Keratinocyte (primary cell): ENCODE measurements around the gene UBXN6. TPM values are rescaled to one million over a fixed set of nuclear protein-coding genes. Genes with fewer than 3 reads are reported as not detected.

ENCODE experiments used
- DNase-seq: peaks from one replicate; pipeline ENCODE4 v3.0.0-alpha.2; 2011; ENCODE audit warnings: low read depth, missing footprints, low spot score
- FAIRE-seq: peaks from 2 replicates; lab custom pipeline; 2011; peaks lifted over from hg19 to GRCh38; lab: Jason Lieb, UNC
- H2AFZ ChIP-seq: 2 replicates; pipeline ENCODE4 v1.6.0; 2012; ENCODE audit warnings: low read length, control low read depth, inconsistent platforms; ENCODE audit not compliant: control insufficient read depth
- H3K27ac ChIP-seq: 2 replicates; pipeline ENCODE4 v1.5.1; 2011; ENCODE audit warnings: low read length; ENCODE audit not compliant: control insufficient read depth, insufficient read depth
- H3K27me3 ChIP-seq: 3 replicates; pipeline ENCODE4 v1.6.0; 2011; ENCODE audit warnings: low read length; ENCODE audit not compliant: control insufficient read depth, insufficient read depth; ENCODE audit errors: extremely low read depth
- H3K36me3 ChIP-seq, 2 experiments: 2 replicates in 1 of 2; 3 replicates in 1 of 2; pipeline ENCODE4 v1.5.1; 2011; ENCODE audit warnings: low read length in 2 of 2, mild to moderate bottlenecking in 1 of 2; ENCODE audit not compliant: control insufficient read depth in 2 of 2, insufficient read depth in 2 of 2; ENCODE audit errors: extremely low read depth in 1 of 2
- H3K4me1 ChIP-seq: 3 replicates; pipeline ENCODE4 v1.5.1; 2011; ENCODE audit warnings: low read length; ENCODE audit not compliant: control insufficient read depth, insufficient read depth; ENCODE audit errors: extremely low read depth
- H3K4me2 ChIP-seq: 3 replicates; pipeline ENCODE4 v1.6.0; 2011; ENCODE audit warnings: low read depth, low read length; ENCODE audit not compliant: control insufficient read depth, insufficient read depth; ENCODE audit errors: extremely low read depth
- H3K4me3 ChIP-seq, 3 experiments: fragments of 200-600 bp in 1 of 3; sonication (generic) in 1 of 3; 2 replicates in 2 of 3; 3 replicates in 1 of 3; pipeline ENCODE4 v1.5.1; 2011 to 2016; ENCODE audit warnings: low read length in 3 of 3, mild to moderate bottlenecking in 3 of 3, control low read depth in 2 of 3, inconsistent platforms in 1 of 3, low read depth in 1 of 3, mixed read lengths in 1 of 3, mixed run types in 1 of 3, moderate library complexity in 1 of 3; ENCODE audit not compliant: control insufficient read depth in 2 of 3, insufficient read depth in 2 of 3; ENCODE audit errors: extremely low read depth in 1 of 3
- H3K79me2 ChIP-seq: 2 replicates; pipeline ENCODE4 v1.6.0; 2012; ENCODE audit warnings: low read length; ENCODE audit not compliant: control insufficient read depth, insufficient read depth
- H3K9ac ChIP-seq: 3 replicates; pipeline ENCODE4 v1.6.0; 2011; ENCODE audit warnings: low read length; ENCODE audit not compliant: control insufficient read depth, insufficient read depth; ENCODE audit errors: extremely low read depth
- H3K9me1 ChIP-seq: 3 replicates; pipeline ENCODE4 v1.6.0; 2011; ENCODE audit warnings: low read length; ENCODE audit not compliant: control insufficient read depth, insufficient read depth; ENCODE audit errors: extremely low read depth
- H3K9me3 ChIP-seq: 2 replicates; pipeline ENCODE4 v1.5.1; 2012; ENCODE audit warnings: low read depth, low read length; ENCODE audit not compliant: control insufficient read depth
- H4K20me1 ChIP-seq: 3 replicates; pipeline ENCODE4 v1.6.0; 2011; ENCODE audit warnings: low read length; ENCODE audit not compliant: control insufficient read depth, insufficient read depth; ENCODE audit errors: extremely low read depth
- CTCF ChIP-seq, 3 experiments: IDR thresholded peaks in 1 of 3; conservative IDR thresholded peaks in 1 of 3; optimal IDR thresholded peaks in 1 of 3; 2 replicates in 2 of 3; 3 replicates in 1 of 3; pipeline versions ENCODE3 to v1.5.1; 2011; ENCODE audit warnings: low read length in 3 of 3, mild to moderate bottlenecking in 3 of 3, moderate library complexity in 2 of 3, control low read depth in 1 of 3, inconsistent platforms in 1 of 3; ENCODE audit not compliant: insufficient read depth in 2 of 3; ENCODE audit errors: extremely low read depth in 1 of 3
- EZH2 ChIP-seq: IDR thresholded peaks from one replicate; pipeline ENCODE4 v1.6.1; 2012; ENCODE audit warnings: inconsistent platforms, mild to moderate bottlenecking, low read length, moderate library complexity
- dilution Hi-C: fragments of 300-500 bp; cut with MboI; formaldehyde crosslinking; loops from one replicate; pipeline ENCODE4 v1.7.0; 2020; ENCODE audit warnings: low sequenced_read_pairs; ENCODE audit not compliant: extremely low pct_ligation_motif_present
- polyA plus RNA-seq, 5 experiments: library from polyadenylated mRNA; depleted of rRNA in 3 of 5; stranded (reverse) in 3 of 5; stranded (forward) in 1 of 5; unstranded in 1 of 5; fragments of >200 nt; gene quantifications; 1 replicate in 1 of 5; 2 replicates in 3 of 5; 3 replicates in 1 of 5; pipeline versions ENCODE4 v1.2.1 to v1.2.3, GENCODE V29; 2011 to 2012; ENCODE audit warnings: missing spikeins in 2 of 5, low read depth in 1 of 5, low replicate concordance in 1 of 5

Gene UBXN6
- polyA plus RNA-seq, 1 donor (not counting 4 experiments of a cell fraction or from before 2014, with no cell fraction given): 36.4 TPM

DNA sequence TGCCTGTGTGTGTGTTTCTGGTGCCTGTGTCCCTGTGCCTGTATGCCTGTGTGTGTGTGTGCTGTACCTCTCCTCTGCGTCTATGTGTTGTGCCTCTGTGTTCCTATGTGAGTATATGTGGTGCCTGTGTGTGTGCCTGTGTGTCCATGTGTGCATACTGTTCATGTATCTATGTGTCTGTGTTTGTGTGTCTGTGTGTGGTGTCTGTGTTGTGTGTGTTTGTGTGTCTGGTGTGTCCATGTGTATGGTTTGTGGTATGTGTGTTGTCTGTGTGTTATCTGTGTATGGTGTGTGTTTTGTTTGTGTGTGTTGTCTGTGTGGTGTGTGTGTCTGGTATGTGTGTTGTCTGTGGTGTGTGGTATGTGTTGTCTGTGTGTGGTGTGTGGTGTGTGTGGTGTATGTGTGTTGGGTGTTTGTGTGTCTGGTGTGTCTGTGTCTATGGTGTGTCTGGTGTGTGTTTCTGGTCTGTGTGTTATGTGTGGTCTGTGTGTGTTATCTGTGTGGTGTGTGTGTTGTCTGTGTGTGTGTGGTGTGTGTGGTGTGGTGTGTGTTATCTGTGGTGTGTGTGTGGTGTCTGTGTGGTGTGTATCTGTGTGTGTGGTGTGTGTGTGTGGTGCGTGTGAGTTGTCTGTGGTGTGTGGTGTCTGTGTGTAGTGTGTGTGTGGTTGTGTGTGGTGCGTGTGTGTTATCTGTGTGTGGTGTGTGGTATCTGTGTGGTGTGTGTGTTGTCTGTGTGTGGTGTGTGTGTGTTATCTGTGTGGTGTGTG lies 34.9 kb upstream of the UBXN6 start:
- H3K27me3 ChIP-seq: no peaks in the 10 kb centered on the region
- peak; percentile 57 for FAIRE-seq
- no peaks in the 10 kb centered on the region for H3K9me3 ChIP-seq
- H3K9ac ChIP-seq: no peak overlapping the region
- dilution Hi-C loops: no loop called here
- no peak overlapping the region for H3K4me3 ChIP-seq
- H3K4me1 ChIP-seq: no peaks in the 10 kb centered on the region
- no peaks in the 10 kb centered on the region for H3K79me2 ChIP-seq
- H3K9me1 ChIP-seq: no peaks in the 10 kb centered on the region
- TF ChIP-seq EZH2 (no peak), CTCF (optimal IDR thresholded peaks at IDR 0.05 in 1 of 3, IDR thresholded peaks at IDR 0.05 in 1 of 3, conservative IDR thresholded peaks at IDR 0.05 in 1 of 3; ENCODE audit: extremely low read depth in 1 of 3, insufficient read depth in 2 of 3, low read length in 3 of 3) (no peak)
- H3K4me2 ChIP-seq: no peak overlapping the region
- peaks cover 13 to 21% of the 10 kb centered on the region in 2 experiments for H3K36me3 ChIP-seq
- DNase-seq: no peak
- no peaks in the 10 kb centered on the region for H4K20me1 ChIP-seq
- no peak overlapping the region for H2AFZ ChIP-seq
- no peak overlapping the region for H3K27ac ChIP-seq

GRCh38 chr19:4491446-4491845 lies 33.9 kb upstream of the UBXN6 start:
- dilution Hi-C loops: no loop called here
- no peak for TF ChIP-seq CTCF (optimal IDR thresholded peaks at IDR 0.05 in 1 of 3, IDR thresholded peaks at IDR 0.05 in 1 of 3, conservative IDR thresholded peaks at IDR 0.05 in 1 of 3; ENCODE audit: extremely low read depth in 1 of 3, insufficient read depth in 2 of 3, low read length in 3 of 3)
- TF ChIP-seq EZH2: no peak
- no peak overlapping the region for H3K4me3 ChIP-seq

More at GRCh38 chr19:4491446-4491845, 33.9 kb upstream of the UBXN6 start:
- H3K27ac ChIP-seq: no peak overlapping the region
- no peaks in the 10 kb centered on the region for H3K9me3 ChIP-seq
- no peaks in the 10 kb centered on the region for H3K9me1 ChIP-seq
- no peak overlapping the region for H3K9ac ChIP-seq
- DNase-seq: no peak
- no peaks in the 10 kb centered on the region for H3K4me1 ChIP-seq
- H3K36me3 ChIP-seq: peaks cover 11 to 22% of the 10 kb centered on the region in 2 experiments
- H3K79me2 ChIP-seq: no peaks in the 10 kb centered on the region
- H3K27me3 ChIP-seq: no peaks in the 10 kb centered on the region
- H2AFZ ChIP-seq: no peak overlapping the region
- no peak for FAIRE-seq
- no peak overlapping the region for H3K4me2 ChIP-seq
- H4K20me1 ChIP-seq: no peaks in the 10 kb centered on the region
